Kidney (tissue), 14 donors: ENCODE data around the gene CHD9. TPM values are rescaled to one million over a fixed set of nuclear protein-coding genes. Genes with fewer than 3 reads are reported as not detected.
A peak's percentile ranks its signal among the peaks of the same experiment; 100 is the strongest.

Experiments
- DNase-seq, 5 donors: peaks; one replicate each; pipeline ENCODE4 v3.0.0-alpha.2; 2013 to 2020
- FAIRE-seq: peaks from 2 replicates; lab custom pipeline; 2012; peaks lifted over from hg19 to GRCh38; lab: Jason Lieb, UNC
- H3K27ac ChIP-seq, 2 donors: one replicate each; pipeline ENCODE4 v1.7.0; 2013; ENCODE audit warnings: low read depth in 2 of 2, low read length in 2 of 2, inconsistent platforms in 1 of 2
- H3K27me3 ChIP-seq: one replicate; pipeline ENCODE4 v1.7.1; 2013; ENCODE audit warnings: low read length, inconsistent platforms; ENCODE audit not compliant: control insufficient read depth, insufficient read depth
- H3K36me3 ChIP-seq, 3 donors: one replicate each; pipeline versions ENCODE4 v1.7.0 to v1.7.1; 2013; ENCODE audit warnings: low read length in 3 of 3, control low read depth in 1 of 3, inconsistent platforms in 1 of 3; ENCODE audit not compliant: insufficient read depth in 3 of 3, control insufficient read depth in 2 of 3
- H3K4me1 ChIP-seq, 3 donors: one replicate each; pipeline versions ENCODE4 v1.7.0 to v1.7.1; 2013; ENCODE audit warnings: low read length in 3 of 3, inconsistent platforms in 1 of 3, low read depth in 1 of 3; ENCODE audit not compliant: control insufficient read depth in 2 of 3, insufficient read depth in 2 of 3
- H3K4me3 ChIP-seq, 3 donors: one replicate each; pipeline versions ENCODE4 v1.7.0 to v1.8.1; 2013; ENCODE audit warnings: low read length in 3 of 3, control low read depth in 1 of 3, inconsistent platforms in 1 of 3
- H3K9ac ChIP-seq, 3 donors: one replicate each; pipeline versions ENCODE4 v1.7.0 to v1.7.1; 2013; ENCODE audit warnings: low read length in 3 of 3, control low read depth in 1 of 3, inconsistent platforms in 1 of 3
- H3K9me3 ChIP-seq, 3 donors: one replicate each; pipeline versions ENCODE4 v1.7.0 to v1.7.1; 2013; ENCODE audit warnings: low read length in 3 of 3, control low read depth in 1 of 3, inconsistent platforms in 1 of 3; ENCODE audit not compliant: control insufficient read depth in 2 of 3, insufficient read depth in 1 of 3
- intact Hi-C: fragments of 100-400 bp; cut with DNase I; formaldehyde crosslinking; loops from one replicate; pipeline ENCODE4 v1.11.1; 2022
- polyA plus RNA-seq: library from polyadenylated mRNA; stranded (reverse); fragments of 350-450 nt; fragmentation: Illumina TruSeq; extraction: RNeasy Lipid Tissue Mini Kit (QIAGEN cat#74804); gene quantifications from one replicate; pipeline ENCODE4 v1.2.3, GENCODE V29; 2014; ENCODE audit warnings: low read depth, low replicate concordance; ENCODE audit not compliant: insufficient read depth
- total RNA-seq: library from RNA; stranded (reverse); fragmentation: NEBNext Ultra II Directional; extraction: Animal tissue kit (Norgen Biotek cat#: 25700); gene quantifications from one replicate; pipeline ENCODE4 v1.2.1, GENCODE V29; 2021
- TF ChIP-seq, protein P1 (sequence below): IDR thresholded peaks from 3 replicates; pipeline ENCODE4 v1.5.1; 2012; ENCODE audit warnings: mild to moderate bottlenecking, moderate library complexity, borderline replicate concordance; ENCODE audit not compliant: insufficient read depth; ENCODE audit errors: extremely low read depth
- donor health status: control.
- donor health status: control.
- donor health status: control.
- donor health status: control.
- donor health status: control.
- donor health status: DM: yes; HTN: yes; CAD: no.
- donor health status: Normal renal cell carcinoma (clear cell type).

The CHD9 gene
- total and polyA plus RNA-seq, 2 donors from 2014 or later, result 9.4 to 83.7 TPM

GRCh38 chr16:53099318-53100130 is 44.7 kb downstream of the CHD9 start:
- Histone ChIP-seq H3K4me1 (peaks cover 4 to 20% (median 17%) of the 10 kb centered on the region in 3 donors), H3K36me3 (no peaks in the 10 kb centered on the region), H3K9ac (peak overlapping the region in 2 of 3 donors; percentile 34 to 42), H3K9me3 (no peaks in the 10 kb centered on the region), H3K27ac (peak overlapping the region; percentile 87 to 93), H3K4me3 (peak overlapping the region; percentile 21 to 56 (median 31)), H3K27me3 (no peaks in the 10 kb centered on the region)
- peak; percentile 17 for FAIRE-seq
- intact Hi-C loops, result no loop called here
- TF ChIP-seq, protein P1, sequence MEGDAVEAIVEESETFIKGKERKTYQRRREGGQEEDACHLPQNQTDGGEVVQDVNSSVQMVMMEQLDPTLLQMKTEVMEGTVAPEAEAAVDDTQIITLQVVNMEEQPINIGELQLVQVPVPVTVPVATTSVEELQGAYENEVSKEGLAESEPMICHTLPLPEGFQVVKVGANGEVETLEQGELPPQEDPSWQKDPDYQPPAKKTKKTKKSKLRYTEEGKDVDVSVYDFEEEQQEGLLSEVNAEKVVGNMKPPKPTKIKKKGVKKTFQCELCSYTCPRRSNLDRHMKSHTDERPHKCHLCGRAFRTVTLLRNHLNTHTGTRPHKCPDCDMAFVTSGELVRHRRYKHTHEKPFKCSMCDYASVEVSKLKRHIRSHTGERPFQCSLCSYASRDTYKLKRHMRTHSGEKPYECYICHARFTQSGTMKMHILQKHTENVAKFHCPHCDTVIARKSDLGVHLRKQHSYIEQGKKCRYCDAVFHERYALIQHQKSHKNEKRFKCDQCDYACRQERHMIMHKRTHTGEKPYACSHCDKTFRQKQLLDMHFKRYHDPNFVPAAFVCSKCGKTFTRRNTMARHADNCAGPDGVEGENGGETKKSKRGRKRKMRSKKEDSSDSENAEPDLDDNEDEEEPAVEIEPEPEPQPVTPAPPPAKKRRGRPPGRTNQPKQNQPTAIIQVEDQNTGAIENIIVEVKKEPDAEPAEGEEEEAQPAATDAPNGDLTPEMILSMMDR, result peak; percentile 8
- DNase-seq, result peak; percentile 88 to 97 (median 93)

GRCh38 chr16:53100131-53100748 is 45.4 kb downstream of the CHD9 start:
- DNase-seq (no peak), FAIRE-seq (no peak)
- TF ChIP-seq, protein P1, result no peak
- Histone ChIP-seq H3K4me3 (peak overlapping the region in 2 of 3 donors; percentile 20 to 45), H3K27ac (peak overlapping the region; percentile 87 to 93), H3K36me3 (no peaks in the 10 kb centered on the region), H3K9ac (peak overlapping the region in 2 of 3 donors; percentile 34 to 42), H3K27me3 (no peaks in the 10 kb centered on the region), H3K4me1 (peaks cover 4 to 20% (median 17%) of the 10 kb centered on the region in 3 donors), H3K9me3 (no peaks in the 10 kb centered on the region)
- intact Hi-C loops, result no loop called here

DNA sequence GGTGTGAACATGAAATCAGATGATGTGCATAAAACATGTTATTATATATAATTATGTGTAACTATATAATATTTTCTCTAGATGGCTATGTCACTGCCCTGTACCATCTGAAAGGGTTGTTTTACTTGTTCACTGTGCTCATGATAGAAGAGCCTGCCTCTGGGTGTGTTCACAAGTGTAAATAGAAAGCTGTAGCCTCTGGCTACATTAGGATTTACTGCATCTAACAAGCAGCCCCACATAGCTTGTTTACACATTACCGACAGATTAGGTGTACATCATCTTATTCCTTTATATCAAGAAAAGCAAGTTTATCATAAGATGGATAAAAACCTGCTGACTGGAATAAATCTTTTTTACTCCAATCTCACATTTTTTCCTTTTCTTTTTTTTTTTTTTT is 46.1 kb downstream of the CHD9 start:
- Histone ChIP-seq H3K36me3 (no peaks in the 10 kb centered on the region), H3K27me3 (no peaks in the 10 kb centered on the region), H3K9me3 (no peaks in the 10 kb centered on the region), H3K27ac (peak overlapping the region in 1 of 2 donors; percentile 49), H3K4me3 (no peak overlapping the region), H3K9ac (peak overlapping the region in 1 of 3 donors; percentile 11), H3K4me1 (peaks cover 4 to 20% (median 17%) of the 10 kb centered on the region in 3 donors)
- FAIRE-seq (no peak), DNase-seq (no peak)
- intact Hi-C loops, result no loop called here
- TF ChIP-seq, protein P1, result no peak
